Right cardiac atrium (tissue), 5 donors: ENCODE measurements around the gene SUCLG1. TPM values are rescaled to one million over a fixed set of nuclear protein-coding genes. Genes with fewer than 3 reads are reported as not detected.
"Not testable (repeated sequence)": the region's sequence is repeated elsewhere in the genome, so short reads cannot be mapped to it uniquely, and the experiment has no call there.

Experiments
- ATAC-seq, 2 donors: fragments of 200-7000 bp; cut with Tn5 transposase; one replicate each; pipeline versions ENCODE4 v1.8.0 to v1.9.1; 2020; ENCODE audit warnings: moderate library complexity in 2 of 2, mild to moderate bottlenecking in 1 of 2
- DNase-seq, 3 donors: peaks; one replicate each; pipeline ENCODE4 v3.0.0-alpha.2; 2020
- H3K27ac ChIP-seq: one replicate; pipeline ENCODE4 v1.5.1; 2013; ENCODE audit warnings: mild to moderate bottlenecking, low read length, control low read depth, moderate library complexity
- H3K27me3 ChIP-seq: one replicate; pipeline ENCODE4 v1.6.1; 2013; ENCODE audit not compliant: control insufficient read depth, insufficient read depth
- H3K4me1 ChIP-seq: one replicate; pipeline ENCODE4 v1.6.1; 2013; ENCODE audit warnings: low read length; ENCODE audit not compliant: control insufficient read depth, insufficient read depth
- H3K4me3 ChIP-seq: one replicate; pipeline ENCODE4 v1.5.1; 2013; ENCODE audit warnings: low read length, control low read depth
- H3K9me3 ChIP-seq: one replicate; pipeline ENCODE4 v1.6.1; 2013; ENCODE audit warnings: low read length; ENCODE audit not compliant: control insufficient read depth
- WGBS: extraction: QIAGEN DNeasy Blood & Tissue Kit; methylation state at CpG from one replicate; pipeline ENCODE4 v1.1.7; 2013; 5-methylcytosine and 5-hydroxymethylcytosine counted together
- intact Hi-C, 4 donors: fragments of 100-400 bp; cut with DNase I; formaldehyde crosslinking; loops; one replicate each; pipeline versions ENCODE4 v1.11.0 to v1.14.0; 2022 to 2023
- polyA plus RNA-seq: library from polyadenylated mRNA; stranded (reverse); fragments of 200-250 nt; gene quantifications from one replicate; pipeline ENCODE4 v1.2.3, GENCODE V29; 2013
- total RNA-seq, 4 donors: library from RNA; stranded (reverse); fragmentation: NEBNext Ultra II Directional; extraction: Animal tissue kit (Norgen Biotek cat#: 25700); gene quantifications; one replicate each; pipeline ENCODE4 v1.2.1, GENCODE V29; 2021
- donor health status: healthy with polysubstance abuse.
- donor health status: DM: no; HTN: yes; CAD: no.
- donor health status: DM: no; HTN: no; CAD: no.
- donor health status: DM: no; HTN: yes; CAD: no; lungs with severe emphysema.
- donor health status: DM: yes; HTN: yes; CAD: no.

SUCLG1 gene
- total and polyA plus RNA-seq, 5 donors, result 161 to 307 (median 198) TPM

GRCh38 chr2:84491256-84491655, 32.2 kb upstream of the SUCLG1 start:
- H3K9me3 ChIP-seq, result no peaks in the 10 kb centered on the region
- ATAC-seq (no peak), DNase-seq (no peak)
- no peaks in the 10 kb centered on the region for H3K27me3 ChIP-seq
- 45% methylated on average over 2 of the region's 2 CpGs for whole genome bisulfite sequencing
- no peaks in the 10 kb centered on the region for H3K4me1 ChIP-seq
- H3K4me3 ChIP-seq, result no peak overlapping the region
- intact Hi-C loops, result loop anchor here in 3 of 4 donors (10.0 kb wide), 2 partner anchors 144 to 394 kb away; partner anchors contain the start of gene TRABD2A (in 2 of the 3)
- H3K27ac ChIP-seq, result no peak overlapping the region

GRCh38 chr2:84487298-84487996, 28.4 kb upstream of the SUCLG1 start:
- H3K27me3 ChIP-seq, result no peaks in the 10 kb centered on the region
- peak in 1 of 3 donors; percentile 28 for DNase-seq
- WGBS, result 31% methylated on average over 3 of the region's 3 CpGs
- intact Hi-C loops, result no loop called here
- H3K27ac ChIP-seq, result no peak overlapping the region
- no peaks in the 10 kb centered on the region for H3K9me3 ChIP-seq
- H3K4me3 ChIP-seq, result no peak overlapping the region
- H3K4me1 ChIP-seq, result no peaks in the 10 kb centered on the region
- peak; percentile 69 to 83 for ATAC-seq

GRCh38 chr2:84486441-84487115, 27.5 kb upstream of the SUCLG1 start:
- Histone ChIP-seq H3K4me3 (no peak overlapping the region), H3K9me3 (no peaks in the 10 kb centered on the region), H3K27me3 (no peaks in the 10 kb centered on the region), H3K4me1 (peaks cover 3% of the 10 kb centered on the region), H3K27ac (no peak overlapping the region)
- 86% methylated on average over 2 of the region's 2 CpGs for WGBS
- ATAC-seq, result peak; percentile 21 to 67
- intact Hi-C loops, result no loop called here
- peak in 1 of 3 donors; percentile 40 for DNase-seq

GRCh38 chr2:84483320-84483719, 24.2 kb upstream of the SUCLG1 start:
- peaks cover 3% of the 10 kb centered on the region for H3K4me1 ChIP-seq
- no peak overlapping the region for H3K4me3 ChIP-seq
- H3K9me3 ChIP-seq, result no peaks in the 10 kb centered on the region
- WGBS, result 81% methylated on average over 1 of the region's 1 CpG
- DNase-seq (no peak), ATAC-seq (no peak)
- intact Hi-C loops, result no loop called here
- H3K27ac ChIP-seq, result no peak overlapping the region
- no peaks in the 10 kb centered on the region for H3K27me3 ChIP-seq

- WGBS, result 50% methylated on average over 3 of the region's 3 CpGs
- intact Hi-C loops, result no loop called here
- ATAC-seq, result no peak
- no peak overlapping the region for H3K27ac ChIP-seq
- H3K4me3 ChIP-seq, result no peak overlapping the region
- no peaks in the 10 kb centered on the region for H3K27me3 ChIP-seq
- H3K4me1 ChIP-seq, result peaks cover 3% of the 10 kb centered on the region
- no peak for DNase-seq
- no peaks in the 10 kb centered on the region for H3K9me3 ChIP-seq
Observed at GRCh38 chr2:84482603-84483002, 23.5 kb upstream of the SUCLG1 start.

- intact Hi-C loops, result no loop called here
- DNase-seq (no peak), ATAC-seq (no peak)
- H3K4me3 ChIP-seq, result no peak overlapping the region
- H3K9me3 ChIP-seq, result peaks cover 2% of the 10 kb centered on the region
- no peaks in the 10 kb centered on the region for H3K27me3 ChIP-seq
- peaks cover 3% of the 10 kb centered on the region for H3K4me1 ChIP-seq
- no peak overlapping the region for H3K27ac ChIP-seq
- WGBS, result 41% methylated on average over 5 of the region's 5 CpGs
Observed at GRCh38 chr2:84481702-84482101, 22.6 kb upstream of the SUCLG1 start.

- intact Hi-C loops, result no loop called here
- no peak overlapping the region for H3K4me3 ChIP-seq
- peaks cover 3% of the 10 kb centered on the region for H3K4me1 ChIP-seq
- ATAC-seq (no peak), DNase-seq (no peak)
- peaks cover 2% of the 10 kb centered on the region for H3K9me3 ChIP-seq
- H3K27me3 ChIP-seq, result no peaks in the 10 kb centered on the region
- no peak overlapping the region for H3K27ac ChIP-seq
- 69% methylated on average over 3 of the region's 3 CpGs for WGBS
Observed at GRCh38 chr2:84478867-84479266, 19.8 kb upstream of the SUCLG1 start.

GRCh38 chr2:84477886-84478285, 18.8 kb upstream of the SUCLG1 start:
- peaks cover 2% of the 10 kb centered on the region for H3K9me3 ChIP-seq
- WGBS, result 76% methylated on average over 1 of the region's 1 CpG
- H3K4me3 ChIP-seq, result no peak overlapping the region
- DNase-seq (no peak), ATAC-seq (no peak)
- H3K27me3 ChIP-seq, result no peaks in the 10 kb centered on the region
- peaks cover 3% of the 10 kb centered on the region for H3K4me1 ChIP-seq
- intact Hi-C loops, result no loop called here
- no peak overlapping the region for H3K27ac ChIP-seq

- H3K4me1 ChIP-seq, result no peaks in the 10 kb centered on the region
- peaks cover 2% of the 10 kb centered on the region for H3K9me3 ChIP-seq
- H3K4me3 ChIP-seq, result no peak overlapping the region
- H3K27me3 ChIP-seq, result no peaks in the 10 kb centered on the region
- DNase-seq (no peak), ATAC-seq (no peak)
- WGBS, result 78% methylated on average over 4 of the region's 4 CpGs
- intact Hi-C loops, result no loop called here
- no peak overlapping the region for H3K27ac ChIP-seq
Observed at GRCh38 chr2:84474176-84474575, 15.1 kb upstream of the SUCLG1 start.

GRCh38 chr2:84472856-84473565, 13.9 kb upstream of the SUCLG1 start:
- 76% methylated on average over 6 of the region's 6 CpGs for WGBS
- Histone ChIP-seq H3K27me3 (no peaks in the 10 kb centered on the region), H3K4me3 (no peak overlapping the region), H3K27ac (no peak overlapping the region), H3K9me3 (peaks cover 2% of the 10 kb centered on the region), H3K4me1 (no peaks in the 10 kb centered on the region)
- ATAC-seq (no peak), DNase-seq (no peak)
- intact Hi-C loops, result no loop called here

GRCh38 chr2:84472423-84472822, 13.3 kb upstream of the SUCLG1 start:
- H3K4me1 ChIP-seq, H3K27me3 ChIP-seq, H3K9me3 ChIP-seq, H3K27ac ChIP-seq, H3K4me3 ChIP-seq, DNase-seq, intact Hi-C loops, ATAC-seq: not testable (repeated sequence)
- 45% methylated on average over 2 of the region's 2 CpGs for WGBS
